ENCODE results near the gene PPOX. TPM values are rescaled to one million over a fixed set of nuclear protein-coding genes. Genes with fewer than 3 reads are reported as not detected.
A peak's percentile ranks its signal among the peaks of the same experiment; 100 is the strongest.

PPOX gene
- polyA plus RNA-seq, 1 experiment = 29.7 TPM

DNA sequence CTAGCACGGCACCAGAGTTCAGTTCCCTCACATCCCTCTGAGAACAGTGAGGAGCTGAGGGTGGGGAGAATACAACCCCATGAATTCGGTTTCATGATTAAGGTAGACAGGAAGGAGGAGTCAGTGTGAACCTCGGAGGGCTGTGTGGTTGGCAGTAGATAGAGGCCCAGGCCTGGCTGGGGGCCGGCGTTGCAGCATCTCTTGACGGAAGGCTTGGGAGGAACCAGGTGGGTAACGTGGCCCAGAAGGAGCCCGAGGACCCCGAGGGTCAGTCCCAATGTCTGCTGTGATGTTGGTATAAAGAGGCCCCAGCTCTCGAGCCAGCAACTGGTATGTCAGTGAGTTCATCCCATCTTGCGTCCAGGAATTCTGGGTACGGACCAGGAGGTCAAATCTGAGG, 5.5 kb downstream of the PPOX start:
- no peaks in the 10 kb centered on the region for H3K27me3 ChIP-seq (ENCODE audit: control insufficient read depth, insufficient read depth, low read length)
- H3K4me3 ChIP-seq (ENCODE audit: low read depth, low read length) = no peak overlapping the region
- CTCF ChIA-PET = no interaction called here
- POLR2A ChIA-PET = no interaction called here
- peaks cover 20% of the 10 kb centered on the region for H3K36me3 ChIP-seq (ENCODE audit: control insufficient read depth, insufficient read depth, low read length)
- TF ChIP-seq, protein P1, sequence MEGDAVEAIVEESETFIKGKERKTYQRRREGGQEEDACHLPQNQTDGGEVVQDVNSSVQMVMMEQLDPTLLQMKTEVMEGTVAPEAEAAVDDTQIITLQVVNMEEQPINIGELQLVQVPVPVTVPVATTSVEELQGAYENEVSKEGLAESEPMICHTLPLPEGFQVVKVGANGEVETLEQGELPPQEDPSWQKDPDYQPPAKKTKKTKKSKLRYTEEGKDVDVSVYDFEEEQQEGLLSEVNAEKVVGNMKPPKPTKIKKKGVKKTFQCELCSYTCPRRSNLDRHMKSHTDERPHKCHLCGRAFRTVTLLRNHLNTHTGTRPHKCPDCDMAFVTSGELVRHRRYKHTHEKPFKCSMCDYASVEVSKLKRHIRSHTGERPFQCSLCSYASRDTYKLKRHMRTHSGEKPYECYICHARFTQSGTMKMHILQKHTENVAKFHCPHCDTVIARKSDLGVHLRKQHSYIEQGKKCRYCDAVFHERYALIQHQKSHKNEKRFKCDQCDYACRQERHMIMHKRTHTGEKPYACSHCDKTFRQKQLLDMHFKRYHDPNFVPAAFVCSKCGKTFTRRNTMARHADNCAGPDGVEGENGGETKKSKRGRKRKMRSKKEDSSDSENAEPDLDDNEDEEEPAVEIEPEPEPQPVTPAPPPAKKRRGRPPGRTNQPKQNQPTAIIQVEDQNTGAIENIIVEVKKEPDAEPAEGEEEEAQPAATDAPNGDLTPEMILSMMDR (IDR thresholded peaks at IDR 0.05; ENCODE audit: insufficient read depth, low read depth, low read length) = no peak
- DNase-seq (ENCODE audit: low read depth) = no peak

DNA sequence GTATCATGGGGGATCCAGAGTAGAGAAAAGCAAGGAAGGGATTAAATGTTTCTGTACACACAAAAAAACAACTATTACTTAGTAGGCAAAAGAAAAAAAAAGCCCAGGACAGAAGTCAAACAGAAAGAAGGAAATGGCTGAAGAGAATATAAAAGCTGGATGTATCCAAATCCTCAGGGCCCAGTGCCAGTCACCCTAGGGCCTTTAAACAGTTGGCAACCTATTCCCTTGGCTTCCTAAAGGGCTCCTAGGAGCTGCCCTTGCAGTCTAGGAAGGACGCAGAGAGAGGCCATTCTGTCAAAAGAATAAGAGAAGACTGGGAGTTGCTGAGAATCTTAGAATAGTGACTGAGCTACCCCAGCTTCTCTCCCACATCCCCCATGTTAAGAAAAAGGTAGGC, 6.1 kb downstream of the PPOX start:
- TF ChIP-seq, protein P1 (IDR thresholded peaks at IDR 0.05; ENCODE audit: insufficient read depth, low read depth, low read length) = no peak
- peaks cover 20% of the 10 kb centered on the region for H3K36me3 ChIP-seq (ENCODE audit: control insufficient read depth, insufficient read depth, low read length)
- no peak overlapping the region for H3K4me3 ChIP-seq (ENCODE audit: low read depth, low read length)
- no peaks in the 10 kb centered on the region for H3K27me3 ChIP-seq (ENCODE audit: control insufficient read depth, insufficient read depth, low read length)
- POLR2A ChIA-PET = no interaction called here
- DNase-seq (ENCODE audit: low read depth) = no peak
- CTCF ChIA-PET = interaction anchor here (0.6 kb wide), 1 partner anchor 9 kb away, joined by 3 read pairs; no protein-coding TSS in a partner anchor

DNA sequence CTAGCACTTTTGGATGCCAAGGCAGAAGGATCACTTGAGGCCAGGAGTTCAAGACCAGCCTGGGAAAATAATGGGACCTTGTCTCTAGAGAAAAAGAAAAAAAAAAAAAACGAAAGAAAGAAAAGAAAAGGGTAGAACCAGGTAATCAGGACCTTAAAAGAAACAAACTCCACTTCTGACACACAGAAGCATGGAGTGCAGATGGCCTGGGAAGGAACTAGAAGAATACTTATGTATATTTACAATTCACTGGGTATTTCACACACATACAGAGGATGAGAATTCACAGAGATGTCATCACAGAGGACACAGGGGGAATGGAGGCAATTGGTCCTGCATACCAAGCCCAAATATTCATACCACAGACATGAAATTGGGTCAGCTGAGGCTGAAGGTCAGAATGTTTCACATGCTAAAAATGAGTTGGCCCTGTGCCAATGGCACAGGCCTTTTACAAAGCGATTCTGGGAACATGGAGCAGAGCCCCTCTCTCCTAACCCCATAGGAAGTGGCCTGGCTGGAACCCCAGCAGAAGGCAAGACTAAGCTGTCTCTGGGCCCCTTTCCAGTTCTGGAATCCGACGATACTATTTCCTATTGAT, 6.7 kb downstream of the PPOX start:
- ChIA-PET CTCF (interaction anchor here (0.6 kb wide), 1 partner anchor 10 kb away, joined by 3 read pairs; no protein-coding TSS in a partner anchor), POLR2A (interaction anchor here (0.6 to 0.7 kb wide), 2 partner anchors 32 to 53 kb away, joined by 3 to 7 read pairs; no protein-coding TSS in a partner anchor)
- Histone ChIP-seq H3K36me3 (ENCODE audit: control insufficient read depth, insufficient read depth, low read length) (peaks cover 20% of the 10 kb centered on the region), H3K4me3 (ENCODE audit: low read depth, low read length) (no peak overlapping the region), H3K27me3 (ENCODE audit: control insufficient read depth, insufficient read depth, low read length) (no peaks in the 10 kb centered on the region)
- TF ChIP-seq, protein P1 (IDR thresholded peaks at IDR 0.05; ENCODE audit: insufficient read depth, low read depth, low read length) = no peak
- DNase-seq (ENCODE audit: low read depth) = peak; percentile 69

DNA sequence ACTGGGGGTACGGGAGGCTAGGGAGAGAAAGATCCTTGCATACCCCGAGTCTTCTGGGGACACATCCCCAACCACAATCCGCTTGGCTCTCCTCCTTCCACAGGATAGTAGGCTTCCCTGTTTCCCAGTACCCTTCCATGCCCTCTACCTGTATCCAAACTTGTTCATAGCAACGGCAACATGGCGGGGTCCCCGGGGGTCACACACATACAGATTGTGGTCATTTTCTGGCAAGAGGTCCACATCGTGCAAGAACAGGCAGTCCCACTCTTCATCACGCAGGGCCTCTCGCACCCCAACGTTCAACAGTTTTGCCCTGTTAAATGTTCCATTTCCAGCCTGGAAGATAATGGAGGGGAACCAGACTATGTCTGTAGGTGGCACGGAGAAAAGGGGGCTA, 7.5 kb downstream of the PPOX start:
- CTCF ChIA-PET = no interaction called here
- Histone ChIP-seq H3K4me3 (ENCODE audit: low read depth, low read length) (no peak overlapping the region), H3K36me3 (ENCODE audit: control insufficient read depth, insufficient read depth, low read length) (peaks cover 20% of the 10 kb centered on the region), H3K27me3 (ENCODE audit: control insufficient read depth, insufficient read depth, low read length) (no peaks in the 10 kb centered on the region)
- no peak for DNase-seq (ENCODE audit: low read depth)
- POLR2A ChIA-PET = interaction anchor here (0.6 kb wide), 1 partner anchor 52 kb away, joined by 7 read pairs; no protein-coding TSS in a partner anchor
- TF ChIP-seq, protein P1 (IDR thresholded peaks at IDR 0.05; ENCODE audit: insufficient read depth, low read depth, low read length) = no peak

GRCh38 chr1:161174911-161175310, 8.7 kb downstream of the PPOX start:
- ChIA-PET POLR2A (no interaction called here), CTCF (no interaction called here)
- DNase-seq (ENCODE audit: low read depth) = no peak
- peaks cover 20% of the 10 kb centered on the region for H3K36me3 ChIP-seq (ENCODE audit: control insufficient read depth, insufficient read depth, low read length)
- TF ChIP-seq, protein P1 (IDR thresholded peaks at IDR 0.05; ENCODE audit: insufficient read depth, low read depth, low read length) = no peak
- H3K27me3 ChIP-seq (ENCODE audit: control insufficient read depth, insufficient read depth, low read length) = no peaks in the 10 kb centered on the region
- no peak overlapping the region for H3K4me3 ChIP-seq (ENCODE audit: low read depth, low read length)
